CD4-positive, alpha-beta T cell (primary cell): ENCODE measurements around the gene OBI1. TPM values are rescaled to one million over a fixed set of nuclear protein-coding genes. Genes with fewer than 3 reads are reported as not detected.
"Not testable (repeated sequence)": the region's sequence is repeated elsewhere in the genome, so short reads cannot be mapped to it uniquely, and the experiment has no call there.

Experiments used
- ATAC-seq: fragments of 200-7000 bp; cut with Tn5 transposase; one replicate; pipeline ENCODE4 v1.10.0; 2022; ENCODE audit warnings: mild to moderate bottlenecking; ENCODE audit not compliant: poor library complexity
- CTCF ChIA-PET: fragments of 350-600 bp; sonication (Branson Sonifier 250); formaldehyde crosslinking; loops from one replicate; lab custom pipeline; 2021; ENCODE audit warnings: antibody characterized with exemption, inconsistent platforms; lab: Charles Lee
- POLR2A ChIA-PET: fragments of 350-600 bp; sonication (Branson Sonifier 250); formaldehyde crosslinking; loops from one replicate; lab custom pipeline; 2021; ENCODE audit warnings: antibody characterized with exemption, inconsistent platforms; lab: Charles Lee
- DNase-seq, 14 experiments: peaks; one replicate each; pipeline ENCODE4 v3.0.0-alpha.2; 2013 to 2020; ENCODE audit warnings: mixed read lengths in 2 of 14
- H3K27ac ChIP-seq, 2 donors: one replicate each; pipeline versions ENCODE4 v1.5.1 to v1.7.0; 2013; ENCODE audit warnings: low read length in 2 of 2, low read depth in 1 of 2, mild to moderate bottlenecking in 1 of 2
- H3K27me3 ChIP-seq, 2 experiments: 1 replicate in 1 of 2; 2 replicates in 1 of 2; pipeline versions ENCODE4 v1.6.1 to v1.7.0; 2013; ENCODE audit warnings: low read length in 2 of 2, control low read depth in 1 of 2, mild to moderate bottlenecking in 1 of 2, moderate library complexity in 1 of 2; ENCODE audit not compliant: insufficient read depth in 2 of 2, control insufficient read depth in 1 of 2
- H3K36me3 ChIP-seq: one replicate; pipeline ENCODE4 v1.6.1; 2013; ENCODE audit warnings: low read length, control low read depth; ENCODE audit not compliant: insufficient read depth
- H3K4me1 ChIP-seq: one replicate; pipeline ENCODE4 v1.6.1; 2013; ENCODE audit warnings: low read length, control low read depth; ENCODE audit not compliant: insufficient read depth
- H3K4me3 ChIP-seq: one replicate; pipeline ENCODE4 v1.5.1; 2013; ENCODE audit warnings: mild to moderate bottlenecking, low read length, moderate library complexity
- H3K9me3 ChIP-seq, 2 experiments: 1 replicate in 1 of 2; 2 replicates in 1 of 2; pipeline versions ENCODE4 v1.6.1 to v1.7.0; 2013; ENCODE audit warnings: low read length in 2 of 2, mild to moderate bottlenecking in 2 of 2, control low read depth in 1 of 2, moderate library complexity in 1 of 2; ENCODE audit not compliant: control insufficient read depth in 1 of 2, insufficient read depth in 1 of 2
- H3K27ac Mint-ChIP-seq: one replicate; pipeline ENCODE4 v1.8.0; 2020; ENCODE audit warnings: mixed read lengths
- H3K27me3 Mint-ChIP-seq: one replicate; pipeline ENCODE4 v1.8.0; 2021; ENCODE audit warnings: mixed read lengths
- H3K36me3 Mint-ChIP-seq: one replicate; pipeline ENCODE4 v1.8.0; 2021; ENCODE audit warnings: low read depth, mixed read lengths
- H3K4me1 Mint-ChIP-seq: one replicate; pipeline ENCODE4 v1.8.0; 2021; ENCODE audit warnings: low read depth, mixed read lengths
- H3K4me3 Mint-ChIP-seq: one replicate; pipeline ENCODE4 v1.8.0; 2020; ENCODE audit warnings: mild to moderate bottlenecking, mixed read lengths
- H3K9me3 Mint-ChIP-seq: one replicate; pipeline ENCODE4 v1.8.0; 2020; ENCODE audit warnings: mixed read lengths
- CTCF ChIP-seq: fragments of 200-600 bp; IDR thresholded peaks from one replicate; pipeline ENCODE4 v1.8.0; 2022; ENCODE audit warnings: antibody characterized with exemption, mild to moderate bottlenecking
- intact Hi-C, 2 experiments: fragments of 100-400 bp; cut with DNase I in 1 of 2; cut with micrococcal nuclease in 1 of 2; formaldehyde crosslinking; loops; one replicate each; pipeline versions ENCODE4 v1.15.1 to v1.9.0; 2023 to 2025; cut with DNase I, micrococcal nuclease
- total RNA-seq, 174 experiments: library from RNA in 2 of 174; stranded (reverse) in 2 of 174; gene quantifications; one replicate each; pipeline ENCODE4 v1.2.3 and lab custom pipeline; 2021 to 2026

OBI1 gene
- total RNA-seq, 2 experiments from 2014 or later: 2.6 TPM

GRCh38 chr13:78650717-78651083 is 8.3 kb downstream of the OBI1 start:
- H3K27me3 ChIP-seq: no peaks in the 10 kb centered on the region
- ATAC-seq (no peak), DNase-seq (no peak)
- H3K4me1 ChIP-seq: peaks cover 11% of the 10 kb centered on the region
- TF ChIP-seq CTCF: no peak
- Mint-ChIP-seq H3K9me3 (no peaks in the 10 kb centered on the region), H3K27ac (no peak overlapping the region), H3K4me3 (no peak overlapping the region), H3K36me3 (peaks cover 7% of the 10 kb centered on the region), H3K4me1 (peaks cover 34% of the 10 kb centered on the region), H3K27me3 (no peaks in the 10 kb centered on the region)
- intact Hi-C loops: loop anchor here (10.0 kb wide), 3 partner anchors 744 to 1306 kb away; partner anchors contain the start of gene SLAIN1 (in 1 of the 2)
- H3K36me3 ChIP-seq: no peaks in the 10 kb centered on the region
- H3K9me3 ChIP-seq: no peaks in the 10 kb centered on the region
- CTCF ChIA-PET: no interaction called here
- no peak overlapping the region for H3K27ac ChIP-seq
- POLR2A ChIA-PET: no interaction called here
- no peak overlapping the region for H3K4me3 ChIP-seq

GRCh38 chr13:78649997-78650716 is 8.8 kb downstream of the OBI1 start:
- ATAC-seq: no peak
- peaks cover 3% of the 10 kb centered on the region for H3K36me3 Mint-ChIP-seq

GRCh38 chr13:78647109-78647678 is 11.8 kb downstream of the OBI1 start:
- Histone ChIP-seq H3K4me1 (peaks cover 11% of the 10 kb centered on the region), H3K36me3 (peaks cover 12% of the 10 kb centered on the region)
- H3K27ac ChIP-seq, H3K9me3 Mint-ChIP-seq, intact Hi-C loops, DNase-seq, H3K27ac Mint-ChIP-seq, H3K4me3 ChIP-seq, ATAC-seq, CTCF ChIA-PET, H3K4me3 Mint-ChIP-seq, POLR2A ChIA-PET, H3K27me3 ChIP-seq, H3K27me3 Mint-ChIP-seq, H3K9me3 ChIP-seq: not testable (repeated sequence)
- H3K4me1 Mint-ChIP-seq: peaks cover 18% of the 10 kb centered on the region
- H3K36me3 Mint-ChIP-seq: peaks cover 21% of the 10 kb centered on the region

More at GRCh38 chr13:78649997-78650716, 8.8 kb downstream of the OBI1 start:
- H3K4me3 Mint-ChIP-seq: no peak overlapping the region
- Histone ChIP-seq H3K4me1 (peaks cover 11% of the 10 kb centered on the region), H3K27ac (no peak overlapping the region), H3K4me3 (no peak overlapping the region), H3K27me3 (no peaks in the 10 kb centered on the region), H3K9me3 (no peaks in the 10 kb centered on the region), H3K36me3 (no peaks in the 10 kb centered on the region)
- H3K27me3 Mint-ChIP-seq: no peaks in the 10 kb centered on the region
- intact Hi-C loops: loop anchor here (10.0 kb wide), 3 partner anchors 745 to 1305 kb away; partner anchors contain the start of gene SLAIN1 (in 1 of the 2)
- no peak overlapping the region for H3K27ac Mint-ChIP-seq
- DNase-seq: no peak
- no peaks in the 10 kb centered on the region for H3K9me3 Mint-ChIP-seq
- no peak for TF ChIP-seq CTCF
- H3K4me1 Mint-ChIP-seq: peaks cover 29% of the 10 kb centered on the region
- ChIA-PET CTCF (no interaction called here), POLR2A (no interaction called here)
